Measurements from ENCODE around the gene UQCR10.

UQCR10 gene

DNA sequence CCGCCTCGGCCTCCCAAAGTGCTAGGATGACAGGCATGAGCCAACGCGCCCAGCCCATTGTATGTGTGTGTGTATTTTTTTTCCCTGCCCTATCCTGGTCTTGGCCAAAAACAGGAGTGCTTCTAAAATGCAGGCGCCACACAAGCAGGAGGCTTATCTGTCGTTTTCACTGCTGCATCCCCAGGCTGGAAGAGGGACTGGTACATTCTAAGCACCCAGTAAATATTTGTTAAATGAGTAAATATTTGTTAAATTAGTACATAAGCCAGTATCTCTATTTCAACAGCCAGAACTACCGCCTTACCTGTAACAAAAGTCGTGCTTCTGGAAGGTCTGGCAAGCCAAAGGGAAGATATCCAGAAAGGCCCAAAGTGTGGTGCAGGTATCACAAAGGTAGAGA lies 46.0 kb downstream of the UQCR10 start:
- no peaks in the 10 kb centered on the region for H3K27me3 Mint-ChIP-seq
- H3K36me3 Mint-ChIP-seq: peaks cover 44% of the 10 kb centered on the region
- no peak overlapping the region for H3K4me3 Mint-ChIP-seq
- DNase-seq (ENCODE audit: low spot score in 2 of 2) (no peak), ATAC-seq (ENCODE audit: low read depth) (no peak)
- no peaks in the 10 kb centered on the region for H3K4me1 Mint-ChIP-seq
- H3K27ac Mint-ChIP-seq: no peak overlapping the region
- H3K9me3 Mint-ChIP-seq: no peaks in the 10 kb centered on the region

DNA sequence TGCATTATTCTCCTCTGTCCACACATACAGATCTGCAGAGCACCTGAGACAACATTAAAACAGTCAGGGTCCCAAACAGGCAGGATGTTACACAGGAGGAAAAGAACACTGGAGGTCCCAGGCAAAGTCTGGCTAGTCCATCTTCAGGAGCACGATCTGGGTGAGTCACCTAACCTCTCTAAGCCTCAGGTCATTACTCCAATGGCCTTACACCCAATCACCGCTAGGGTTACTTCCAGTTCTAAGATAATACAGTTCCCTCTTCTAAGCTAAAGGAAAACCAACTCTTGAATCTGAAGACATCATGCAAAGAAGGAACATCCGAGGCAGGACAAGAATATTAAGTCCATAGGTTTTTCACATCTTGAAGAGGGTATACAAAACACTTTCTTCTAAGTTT lies 46.4 kb downstream of the UQCR10 start:
- Mint-ChIP-seq H3K27me3 (no peaks in the 10 kb centered on the region), H3K4me3 (no peak overlapping the region), H3K9me3 (no peaks in the 10 kb centered on the region), H3K4me1 (no peaks in the 10 kb centered on the region), H3K36me3 (peaks cover 44% of the 10 kb centered on the region), H3K27ac (no peak overlapping the region)
- no peak for ATAC-seq (ENCODE audit: low read depth)
- no peak for DNase-seq (ENCODE audit: low spot score in 2 of 2)

DNA sequence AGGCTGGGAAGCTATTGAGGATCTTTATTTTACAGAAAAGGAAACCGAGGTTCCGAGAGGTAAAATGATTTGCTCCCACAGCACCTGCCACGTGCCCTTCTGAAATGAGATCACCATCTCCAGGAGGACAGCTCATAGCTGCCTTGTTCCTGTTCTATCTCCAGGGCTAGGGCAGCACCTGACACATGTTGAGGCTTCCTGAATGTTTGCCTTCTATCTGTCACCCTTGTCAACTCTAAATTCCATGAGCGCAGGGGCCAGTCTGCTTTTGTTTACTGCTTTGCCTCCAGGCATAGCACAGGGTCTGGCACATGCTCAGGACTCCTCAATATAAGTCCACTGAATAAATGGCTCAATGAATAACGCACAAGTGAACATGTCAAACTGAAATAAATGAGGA lies 46.8 kb downstream of the UQCR10 start:
- Mint-ChIP-seq H3K9me3 (no peaks in the 10 kb centered on the region), H3K36me3 (peaks cover 47% of the 10 kb centered on the region), H3K27ac (no peak overlapping the region), H3K4me3 (no peak overlapping the region), H3K4me1 (no peaks in the 10 kb centered on the region), H3K27me3 (no peaks in the 10 kb centered on the region)
- DNase-seq (ENCODE audit: low spot score in 2 of 2) (no peak), ATAC-seq (ENCODE audit: low read depth) (no peak)

DNA sequence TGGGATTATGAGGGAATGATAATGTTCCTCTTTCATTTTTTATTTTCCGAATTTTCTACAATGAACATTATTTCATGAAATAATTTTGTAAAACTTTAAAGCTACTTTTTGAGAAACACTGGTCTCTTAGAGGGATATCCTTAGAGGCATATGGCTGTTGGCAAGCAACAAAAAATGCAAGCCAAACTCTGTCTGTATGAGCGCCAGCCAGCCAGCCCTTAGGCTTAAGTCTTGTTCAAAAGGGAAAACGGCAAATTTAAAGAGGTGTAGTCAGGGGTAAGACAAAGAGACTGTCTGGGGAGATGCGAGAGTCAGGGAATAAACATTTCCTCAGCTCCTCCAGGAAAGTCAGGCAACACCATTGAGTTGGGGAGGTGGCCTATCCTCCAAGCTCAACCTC lies 48.4 kb downstream of the UQCR10 start:
- Mint-ChIP-seq H3K36me3 (peaks cover 45% of the 10 kb centered on the region), H3K9me3 (no peaks in the 10 kb centered on the region)

DNA sequence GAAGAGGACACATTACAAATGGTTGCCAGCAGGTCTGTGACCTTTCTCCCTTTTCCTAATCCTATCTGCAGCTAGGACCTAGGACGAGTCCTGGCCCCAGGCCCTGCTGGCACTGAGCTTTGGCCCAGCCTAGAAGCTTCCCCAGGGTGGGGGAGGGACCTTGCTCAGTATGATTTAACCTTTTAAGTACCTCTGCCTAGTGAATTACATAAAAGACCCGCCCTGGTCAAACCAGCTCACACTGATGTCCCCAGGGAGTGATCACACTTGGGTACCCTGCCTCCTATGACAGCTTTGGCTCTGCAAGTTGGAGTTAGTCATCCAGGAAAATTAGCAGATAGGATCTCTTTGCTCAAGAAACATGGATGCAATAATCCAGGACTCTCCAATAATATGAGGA lies 49.0 kb downstream of the UQCR10 start:
- Mint-ChIP-seq H3K27me3 (no peaks in the 10 kb centered on the region), H3K4me3 (no peak overlapping the region), H3K36me3 (peaks cover 45% of the 10 kb centered on the region), H3K9me3 (no peaks in the 10 kb centered on the region), H3K4me1 (no peaks in the 10 kb centered on the region), H3K27ac (no peak overlapping the region)
- ATAC-seq (ENCODE audit: low read depth) (no peak), DNase-seq (ENCODE audit: low spot score in 2 of 2) (no peak)

More for the DNA sequence above, 48.4 kb downstream of the UQCR10 start:
- H3K27ac Mint-ChIP-seq: no peak overlapping the region
- DNase-seq (ENCODE audit: low spot score in 2 of 2) (no peak), ATAC-seq (ENCODE audit: low read depth) (no peak)
- no peak overlapping the region for H3K4me3 Mint-ChIP-seq
- H3K27me3 Mint-ChIP-seq: no peaks in the 10 kb centered on the region
- no peaks in the 10 kb centered on the region for H3K4me1 Mint-ChIP-seq

DNA sequence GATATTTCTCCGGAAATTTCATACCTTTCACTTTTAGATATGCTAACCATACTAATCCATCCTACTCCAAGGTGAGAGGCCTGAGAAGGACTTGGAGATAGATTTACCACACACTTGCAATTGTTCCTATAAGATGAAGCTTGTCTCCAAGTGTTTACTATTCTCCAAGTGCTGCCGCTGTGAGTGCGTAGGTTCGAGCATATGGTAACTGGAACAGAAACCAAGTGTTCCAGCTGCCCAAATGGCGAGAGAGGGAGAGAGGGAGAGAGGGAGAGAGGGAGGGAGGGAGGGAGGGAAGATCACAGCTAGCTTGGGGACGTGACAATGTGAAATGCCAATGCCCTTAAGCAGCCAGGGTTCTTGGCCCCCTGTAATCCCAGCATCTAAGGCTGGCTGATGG lies 49.4 kb downstream of the UQCR10 start:
- ATAC-seq (ENCODE audit: low read depth) (no peak), DNase-seq (ENCODE audit: low spot score in 2 of 2) (no peak)
- H3K4me1 Mint-ChIP-seq: no peaks in the 10 kb centered on the region
- H3K27ac Mint-ChIP-seq: no peak overlapping the region
- no peaks in the 10 kb centered on the region for H3K27me3 Mint-ChIP-seq
- peaks cover 42% of the 10 kb centered on the region for H3K36me3 Mint-ChIP-seq
- no peak overlapping the region for H3K4me3 Mint-ChIP-seq
- H3K9me3 Mint-ChIP-seq: no peaks in the 10 kb centered on the region

DNA sequence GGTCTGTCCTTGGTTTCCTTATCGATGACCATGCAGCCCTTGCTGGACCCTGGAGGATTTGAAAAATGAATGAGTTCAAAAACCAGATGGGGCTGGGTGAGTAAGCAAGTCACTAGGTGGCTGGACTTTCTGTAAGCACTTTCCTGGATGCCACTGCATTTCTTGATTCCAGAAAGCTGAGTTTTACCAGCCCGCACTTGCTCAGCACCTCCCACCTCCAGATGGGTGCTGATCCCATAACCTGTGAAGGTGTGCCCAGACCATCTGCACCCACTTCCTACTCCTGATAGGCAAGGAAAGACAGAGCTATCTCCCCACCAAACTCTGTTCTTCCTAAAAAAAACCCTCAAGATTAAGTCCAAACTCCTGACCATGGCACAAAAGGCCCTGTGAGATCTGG lies 49.8 kb downstream of the UQCR10 start:
- Mint-ChIP-seq H3K36me3 (peaks cover 39% of the 10 kb centered on the region), H3K4me1 (no peaks in the 10 kb centered on the region), H3K4me3 (no peak overlapping the region), H3K27me3 (no peaks in the 10 kb centered on the region), H3K27ac (no peak overlapping the region), H3K9me3 (no peaks in the 10 kb centered on the region)
- ATAC-seq (ENCODE audit: low read depth): no peak
- DNase-seq (ENCODE audit: low spot score in 2 of 2): no peak

DNA sequence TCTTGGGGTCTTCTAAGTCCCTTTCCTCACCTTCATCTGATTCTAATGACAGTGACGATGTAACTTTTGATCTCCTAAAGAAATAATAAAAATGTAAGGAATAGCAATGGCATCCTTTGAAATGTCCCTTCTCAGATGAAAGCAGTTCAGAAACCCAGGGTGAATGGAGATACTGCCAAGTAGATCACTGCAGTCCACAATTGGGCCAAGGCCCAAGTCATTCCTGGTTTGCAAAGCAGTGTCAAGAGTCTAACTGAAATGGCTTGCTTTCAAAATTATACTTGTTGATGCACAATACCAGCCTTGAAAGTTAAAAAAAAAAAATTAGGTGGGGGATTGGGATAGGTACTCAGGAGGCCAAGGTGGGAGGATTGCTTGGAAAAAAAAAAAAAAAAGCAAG lies 50.6 kb downstream of the UQCR10 start:
- no peak overlapping the region for H3K4me3 Mint-ChIP-seq
- H3K4me1 Mint-ChIP-seq: no peaks in the 10 kb centered on the region
- H3K9me3 Mint-ChIP-seq: no peaks in the 10 kb centered on the region
- DNase-seq (ENCODE audit: low spot score in 2 of 2) (no peak), ATAC-seq (ENCODE audit: low read depth) (no peak)
- H3K27ac Mint-ChIP-seq: no peak overlapping the region
- no peaks in the 10 kb centered on the region for H3K27me3 Mint-ChIP-seq
- H3K36me3 Mint-ChIP-seq: peaks cover 37% of the 10 kb centered on the region

DNA sequence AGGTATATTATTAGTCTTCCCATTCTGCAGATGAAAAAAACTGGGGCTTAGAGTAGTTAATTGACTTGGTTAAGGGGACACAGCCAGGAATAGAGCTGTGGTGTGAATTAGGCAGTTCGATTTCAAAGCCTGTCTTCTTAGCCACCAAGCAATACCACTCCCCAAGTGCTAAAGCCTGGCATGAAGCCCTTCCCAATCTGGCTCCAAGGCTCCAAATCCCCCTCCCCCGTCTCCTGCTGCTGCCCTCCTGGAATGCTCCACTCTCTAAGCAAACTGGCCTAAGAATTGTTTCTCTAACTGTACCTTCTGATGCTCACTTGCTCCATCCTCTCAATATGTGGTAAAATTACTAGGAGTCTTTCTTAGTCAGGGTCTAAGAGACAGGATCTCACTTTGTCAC lies 52.3 kb downstream of the UQCR10 start:
- H3K4me1 Mint-ChIP-seq: no peaks in the 10 kb centered on the region
- no peak for DNase-seq (ENCODE audit: low spot score in 2 of 2)
- no peak for ATAC-seq (ENCODE audit: low read depth)
- H3K9me3 Mint-ChIP-seq: no peaks in the 10 kb centered on the region
- no peak overlapping the region for H3K27ac Mint-ChIP-seq
- H3K4me3 Mint-ChIP-seq: no peak overlapping the region
- no peaks in the 10 kb centered on the region for H3K27me3 Mint-ChIP-seq
- H3K36me3 Mint-ChIP-seq: peaks cover 41% of the 10 kb centered on the region

Data from memory B cell (primary cell).